LHCN-M2 (cell line): Measurements from ENCODE around the gene PACS2. TPM values are rescaled to one million over a fixed set of nuclear protein-coding genes. Genes with fewer than 3 reads are reported as not detected.
"Not testable (repeated sequence)": the region's sequence is repeated elsewhere in the genome, so short reads cannot be mapped to it uniquely, and the experiment has no call there.

Experiments
- DNase-seq: peaks from one replicate; pipeline ENCODE4 v3.0.0-alpha.2; 2012; ENCODE audit warnings: low read depth
- total RNA-seq: library from RNA; depleted of rRNA; stranded (reverse); fragments of >200 nt; gene quantifications from 2 replicates; pipeline ENCODE4 v1.2.3, GENCODE V29; 2014

PACS2 gene
- total RNA-seq, 1 experiment from 2014 or later: 45.3 TPM

GRCh38 chr14:105313381-105314286 is 914 bp upstream of the PACS2 start:
- DNase-seq: no peak

DNA sequence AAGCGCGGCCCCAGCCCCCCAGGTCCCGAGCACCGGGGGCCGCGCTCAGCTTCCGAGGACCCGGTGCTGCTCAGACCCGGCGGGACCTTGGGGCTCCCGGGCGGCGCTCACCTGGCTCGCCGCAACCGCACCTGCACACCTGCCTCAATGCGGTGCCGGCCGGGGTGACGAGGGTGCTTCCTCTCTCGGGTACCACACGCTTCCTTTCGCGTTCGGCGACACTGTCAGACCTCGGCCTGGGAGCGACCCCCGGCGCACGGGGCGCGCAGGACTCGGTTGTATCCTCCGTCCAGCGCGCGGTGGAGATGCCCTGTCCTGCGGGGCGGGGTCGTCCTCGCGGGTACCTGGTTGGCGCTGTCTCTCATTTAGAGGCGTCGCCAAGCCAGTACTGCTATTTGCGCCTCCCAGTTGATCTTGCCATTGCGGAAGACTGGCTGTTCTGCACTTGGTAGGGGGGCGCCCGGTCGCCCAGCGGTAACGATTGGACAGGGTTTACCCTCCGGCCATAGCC is 718 bp downstream of the PACS2 start:
- DNase-seq: no peak

DNA sequence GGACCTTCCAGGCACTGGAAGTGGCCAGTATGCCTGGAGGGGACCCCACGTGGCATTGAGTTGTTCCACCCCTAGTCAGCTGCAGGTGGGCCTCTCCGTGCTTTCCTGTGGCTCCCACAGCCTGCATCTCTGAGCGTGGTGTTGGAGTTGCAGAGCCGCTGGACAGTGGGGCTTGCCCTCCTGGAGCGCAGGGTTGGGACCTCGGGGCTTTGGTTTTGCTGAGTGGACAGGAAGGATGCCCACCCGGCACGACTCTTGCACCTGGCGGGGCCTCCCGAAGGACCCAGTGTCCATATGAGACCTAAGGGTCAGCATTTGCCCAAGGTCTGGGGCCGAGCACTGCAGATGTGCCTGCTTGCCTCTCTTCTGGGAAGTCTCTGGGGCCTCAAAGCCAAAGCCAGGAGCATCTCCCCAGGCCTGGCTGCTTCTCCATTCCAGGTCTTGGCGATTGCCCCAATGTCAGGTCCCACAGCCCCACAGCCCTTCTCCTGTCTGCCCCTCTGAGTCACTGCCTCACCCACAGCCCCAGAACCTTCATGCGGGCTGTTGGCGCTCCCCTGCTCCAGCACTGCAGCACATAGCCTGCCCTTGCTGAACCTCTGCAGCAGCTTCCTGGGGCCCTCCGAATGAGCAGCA is 1.5 kb downstream of the PACS2 start:
- no peak for DNase-seq

DNA sequence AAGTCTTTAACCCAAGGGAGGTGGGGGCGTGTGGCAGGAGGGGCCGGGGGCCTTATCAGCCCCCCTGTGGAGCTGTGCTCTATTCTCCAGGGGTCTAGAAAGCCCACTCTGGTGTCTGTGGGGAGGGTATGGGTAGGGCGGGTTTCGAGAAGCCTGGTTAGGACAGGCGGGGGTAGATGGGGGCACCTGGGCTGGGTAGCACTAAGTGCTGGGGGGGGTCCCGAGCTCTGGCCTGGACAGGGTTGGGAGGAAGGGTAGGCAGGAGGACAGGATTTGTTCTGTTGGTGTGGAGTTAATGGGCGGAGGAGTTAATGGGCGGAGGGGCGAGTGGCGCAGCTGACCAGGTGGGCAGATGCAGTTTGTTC is 2.0 kb downstream of the PACS2 start:
- no peak for DNase-seq

DNA sequence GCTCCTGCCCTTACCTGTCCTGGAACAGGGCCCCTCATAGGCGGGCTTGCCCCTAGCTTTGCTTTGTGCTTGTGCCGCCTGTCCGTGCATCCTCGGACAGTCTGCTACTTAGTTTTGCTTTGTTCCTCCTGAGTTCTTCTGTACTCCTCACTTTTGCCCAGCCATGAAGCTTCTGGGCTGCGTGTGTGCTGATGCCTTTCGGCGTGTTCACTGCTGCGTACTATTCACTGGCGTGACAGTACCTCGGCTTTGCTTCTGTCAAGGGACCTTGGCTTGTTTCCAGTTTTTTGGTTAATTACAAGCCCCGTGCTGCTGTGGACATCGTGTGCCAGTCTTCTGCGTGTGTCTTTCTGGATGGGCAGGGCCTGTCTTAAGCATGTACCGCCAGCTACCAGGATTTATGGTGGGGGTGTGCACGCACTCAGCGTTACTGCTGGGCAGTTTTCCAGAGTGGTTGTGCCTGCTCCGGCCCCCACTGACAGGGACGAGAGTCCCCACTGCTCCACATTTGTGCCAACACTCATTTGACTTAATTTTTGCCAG is 2.5 kb downstream of the PACS2 start:
- no peak for DNase-seq

DNA sequence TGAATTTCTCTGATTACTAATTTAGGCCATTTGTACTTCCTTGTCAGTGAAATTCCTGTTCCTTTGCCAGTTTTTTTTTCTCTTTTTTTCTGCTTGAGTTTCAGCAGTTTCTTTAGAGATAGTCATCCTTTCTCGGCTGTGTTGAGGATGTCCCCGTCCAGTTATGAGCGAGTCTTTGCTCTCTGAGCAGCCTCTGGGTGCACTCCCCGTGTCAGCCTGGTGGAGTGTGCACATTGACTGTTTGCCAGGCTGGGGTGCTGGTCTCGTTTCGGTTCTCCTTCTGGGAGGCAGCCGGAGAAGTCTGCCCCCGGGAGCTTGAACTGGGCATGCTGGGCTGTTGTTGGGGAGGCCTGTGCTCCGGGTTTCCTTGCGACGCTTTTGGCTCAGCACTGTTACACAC is 3.0 kb downstream of the PACS2 start:
- DNase-seq: peak; percentile 33

DNA sequence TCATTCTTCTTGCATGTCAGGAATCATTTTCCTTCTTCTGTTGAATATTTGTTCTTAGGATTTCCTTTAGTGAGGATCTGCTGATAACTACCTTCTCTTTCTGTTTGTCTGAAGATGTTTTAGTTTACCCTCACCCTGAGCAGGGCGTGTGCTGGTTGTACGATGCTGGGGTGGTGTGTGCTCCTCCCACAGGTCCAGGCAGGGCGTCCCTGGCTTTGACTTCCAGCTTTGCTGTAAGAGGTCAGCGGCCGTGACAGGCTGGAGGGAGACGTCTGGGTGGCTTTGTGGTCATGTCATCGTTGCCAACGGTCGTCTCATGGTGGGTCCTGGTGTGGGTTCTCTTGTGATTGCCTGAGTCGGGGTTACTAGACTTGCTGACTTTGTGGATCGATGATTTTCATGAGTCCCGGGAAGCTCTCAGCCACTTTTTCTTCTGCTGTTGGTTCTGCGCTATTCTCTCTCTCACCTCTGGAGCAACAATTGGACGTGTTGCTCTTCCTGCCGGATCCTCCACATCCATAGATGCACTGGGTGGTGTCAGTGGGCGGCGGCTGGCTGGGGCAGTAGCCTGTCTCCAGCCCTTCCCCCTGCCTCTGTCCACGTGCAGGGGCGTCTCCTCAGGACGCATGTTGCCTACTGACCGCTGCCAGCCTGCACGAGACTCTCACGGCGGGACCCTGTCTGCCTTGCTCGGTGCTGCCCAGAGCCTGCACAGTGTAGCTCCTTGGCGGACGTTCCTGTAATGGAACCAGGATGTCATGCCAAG is 8.4 kb downstream of the PACS2 start:
- DNase-seq: no peak

DNA sequence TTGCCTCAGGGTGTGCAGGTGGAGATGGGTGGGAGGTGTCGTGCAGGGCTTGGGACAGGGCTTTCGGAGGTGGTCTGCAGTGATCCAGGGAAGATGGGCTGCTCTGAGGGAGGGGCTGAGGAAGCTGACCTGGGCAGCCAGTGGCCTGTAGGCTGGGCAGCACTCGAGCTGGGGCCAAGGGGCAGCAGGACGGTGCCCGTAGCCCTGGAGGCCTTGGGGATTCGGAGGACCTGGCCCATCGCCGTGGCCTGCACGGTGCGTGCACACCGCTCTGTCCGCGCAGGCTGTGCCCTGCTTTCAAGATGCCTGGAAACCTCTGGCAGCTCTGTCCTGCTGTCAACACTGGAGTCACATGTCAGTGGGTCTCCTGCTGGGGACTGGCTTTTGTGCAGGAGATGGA is 9.1 kb downstream of the PACS2 start:
- no peak for DNase-seq

- no peak for DNase-seq
Observed at GRCh38 chr14:105324080-105324778, 9.7 kb downstream of the PACS2 start.

- no peak for DNase-seq
Observed at GRCh38 chr14:105324871-105325270, 10.3 kb downstream of the PACS2 start.

GRCh38 chr14:105325303-105325702 is 10.8 kb downstream of the PACS2 start:
- no peak for DNase-seq

- no peak for DNase-seq
Observed at GRCh38 chr14:105325716-105326567, 11.4 kb downstream of the PACS2 start.

DNA sequence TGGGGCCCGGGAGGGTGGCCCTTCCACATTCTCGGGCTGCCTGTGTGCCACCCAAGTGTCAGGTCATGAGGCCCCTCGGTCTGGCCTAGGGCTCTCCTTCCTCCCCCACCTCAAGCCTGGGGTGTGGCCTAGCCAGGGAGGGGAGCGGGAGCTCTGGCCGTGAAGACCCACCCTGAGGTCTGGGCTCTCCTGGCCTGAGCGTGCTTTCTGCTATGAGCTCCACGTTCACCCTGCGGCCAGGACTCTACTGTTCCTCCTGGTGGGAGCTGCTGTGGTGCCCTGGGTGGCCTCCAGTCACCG is 12.0 kb downstream of the PACS2 start:
- DNase-seq: no peak

DNA sequence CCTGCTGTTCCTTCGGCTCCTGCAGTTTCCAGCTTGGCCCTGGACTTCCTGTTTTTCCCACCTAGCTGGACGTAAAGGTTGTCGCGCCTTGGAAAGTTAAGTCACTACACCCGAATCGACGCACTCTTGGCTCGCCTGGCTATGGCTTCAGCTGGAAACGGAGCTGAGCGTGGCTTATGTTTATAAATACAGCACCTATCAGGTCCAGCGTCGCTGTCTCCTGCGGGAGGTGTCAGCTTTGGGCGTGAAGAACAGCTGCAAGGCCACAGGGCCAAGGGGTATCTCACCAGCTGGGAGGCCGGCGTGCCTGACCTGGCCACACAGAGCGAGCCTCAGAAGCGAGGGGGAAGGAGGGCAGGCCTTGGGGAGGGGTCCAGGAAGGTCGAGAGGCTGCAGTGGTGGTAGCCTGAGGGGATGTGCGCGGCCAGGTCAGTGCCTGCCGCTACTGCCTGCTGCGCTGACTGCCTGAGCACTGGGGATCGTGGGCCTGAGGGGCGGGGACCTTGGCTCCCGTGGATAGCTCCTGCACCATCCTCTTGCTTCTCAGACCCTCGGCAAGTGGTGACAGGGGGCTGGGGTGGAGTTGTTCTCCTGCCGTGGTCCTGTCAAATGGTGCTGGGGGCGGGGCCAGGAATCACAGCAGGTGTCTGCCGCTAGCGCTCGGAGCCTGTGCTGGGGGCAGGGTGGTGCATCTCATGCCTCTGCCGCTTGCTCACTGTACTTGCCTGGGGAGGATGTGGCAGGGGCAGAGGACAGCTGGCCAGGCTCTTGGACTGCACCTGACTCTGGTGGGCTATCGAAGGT is 12.5 kb downstream of the PACS2 start:
- DNase-seq: no peak

DNA sequence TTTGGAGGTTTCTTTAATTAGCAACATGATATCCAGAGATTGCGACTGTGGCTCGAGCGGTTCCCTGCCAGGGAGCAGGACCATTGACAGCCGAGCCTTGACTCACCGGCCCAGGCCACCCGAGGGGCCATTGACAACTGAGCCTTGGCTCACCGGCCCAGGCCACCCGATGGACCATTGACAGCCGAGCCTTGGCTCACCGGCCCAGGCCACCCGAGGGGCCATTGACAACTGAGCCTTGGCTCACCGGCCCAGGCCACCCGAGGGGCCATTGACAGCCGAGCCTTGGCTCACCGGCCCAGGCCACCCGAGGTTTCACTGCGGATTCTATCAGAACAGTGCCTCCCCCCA is 13.1 kb downstream of the PACS2 start:
- not testable (repeated sequence) for DNase-seq

DNA sequence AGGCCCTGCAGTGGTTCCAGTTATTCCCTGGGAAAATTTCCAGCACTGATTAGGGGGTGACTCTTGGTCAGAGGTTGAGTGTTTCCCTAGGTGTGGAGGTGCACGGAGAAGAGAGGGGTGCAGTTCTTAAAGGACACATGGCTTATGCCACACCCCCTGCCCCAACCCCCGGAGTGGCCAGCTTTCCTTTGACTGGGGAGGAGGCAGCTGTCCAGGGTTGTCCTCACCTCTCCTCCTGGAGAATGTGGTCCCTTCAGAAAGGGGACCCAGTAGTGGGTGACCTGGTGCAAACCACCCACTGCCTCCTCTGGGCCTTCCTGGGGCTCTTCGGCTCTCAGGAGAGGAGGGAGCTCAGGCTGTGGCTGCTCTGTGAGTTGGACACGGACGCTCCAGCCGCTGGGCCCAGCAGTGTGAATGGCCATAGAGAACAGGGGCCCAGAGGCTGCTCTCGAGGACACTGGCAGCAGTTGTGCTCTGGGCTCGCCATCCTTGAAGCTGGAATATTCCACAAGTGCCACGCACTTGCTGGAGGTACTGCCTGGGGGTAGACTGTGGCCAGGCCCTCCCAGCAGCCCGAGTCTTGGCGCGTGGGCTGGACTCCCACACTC is 13.6 kb downstream of the PACS2 start:
- DNase-seq: no peak

DNA sequence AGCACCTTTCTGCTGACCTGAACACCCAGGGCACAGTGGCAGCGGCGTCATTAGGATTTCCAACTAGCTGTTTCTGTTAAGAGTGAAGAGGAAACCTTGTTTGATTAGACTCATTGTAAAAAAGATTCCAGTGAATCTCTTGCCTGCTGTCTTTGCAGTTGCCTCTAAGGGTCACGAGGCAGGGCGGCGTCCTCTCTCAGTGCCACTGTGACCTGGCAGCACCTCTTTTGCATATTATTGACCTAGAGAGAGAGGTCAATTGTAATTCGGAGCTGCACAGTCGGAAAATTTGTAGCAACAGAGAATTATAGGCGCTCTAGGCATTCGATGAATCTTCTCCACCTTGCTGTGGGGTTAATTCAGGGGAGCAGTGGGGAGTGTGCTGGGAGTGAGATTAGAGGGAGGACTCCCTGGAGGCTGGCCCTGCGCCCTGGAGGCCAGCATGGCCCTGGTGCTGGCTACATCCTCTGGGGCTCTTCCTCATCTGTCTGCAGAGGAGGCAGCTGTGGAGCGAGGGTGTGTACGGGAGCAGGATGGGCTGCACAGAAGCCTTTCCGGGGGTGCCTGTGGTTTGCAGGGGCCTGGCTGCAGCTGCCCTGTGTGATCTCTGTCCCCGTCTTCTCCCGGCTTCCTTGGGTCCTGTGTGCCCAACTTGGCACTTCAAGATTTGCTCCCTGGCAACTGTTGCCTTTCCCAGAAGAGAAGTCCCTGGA is 14.3 kb downstream of the PACS2 start:
- peak; percentile 30 for DNase-seq

- DNase-seq: no peak
Observed at GRCh38 chr14:105329411-105330150, 15.0 kb downstream of the PACS2 start.
